Panc1 (cell line): Measurements from ENCODE around the gene CTNNA1. TPM values are rescaled to one million over a fixed set of nuclear protein-coding genes. Genes with fewer than 3 reads are reported as not detected.

Experiments
- ATAC-seq: fragments of 200-7000 bp; cut with Tn5 transposase; 2 replicates; pipeline ENCODE4 v1.9.1; 2020; ENCODE audit warnings: mild to moderate bottlenecking, moderate library complexity
- BruUV-seq: library from RNA; stranded (reverse); fragments of 400-500 nt; replicated peaks from 2 replicates; lab custom pipeline; 2021; lab: Mats Ljungman, UMichigan
- CTCF ChIA-PET: fragments of 300-600 bp; sonication (Branson Sonifier 250); formaldehyde crosslinking; loops from one replicate; lab custom pipeline; 2022; ENCODE audit warnings: antibody characterized with exemption; lab: Charles Lee
- POLR2A ChIA-PET: fragments of 300-600 bp; sonication (Branson Sonifier 250); formaldehyde crosslinking; loops from one replicate; lab custom pipeline; 2022; ENCODE audit warnings: antibody characterized with exemption; lab: Charles Lee
- DNase-seq: peaks from one replicate; pipeline ENCODE4 v3.0.0-alpha.2; 2010; ENCODE audit warnings: low read depth, low spot score
- H3K27ac ChIP-seq: 2 replicates; pipeline ENCODE4 v1.5.1; 2011; ENCODE audit warnings: mild to moderate bottlenecking, low read length, inconsistent platforms
- H3K27me3 ChIP-seq: fragments of 200-500 bp; sonication (Bioruptor generic); 2 replicates; pipeline ENCODE4 v1.6.0; 2014; ENCODE audit warnings: low read length, inconsistent platforms; ENCODE audit not compliant: control insufficient read depth, insufficient read depth
- H3K36me3 ChIP-seq: fragments of 200-500 bp; sonication (Bioruptor generic); 2 replicates; pipeline ENCODE4 v1.5.1; 2014; ENCODE audit warnings: inconsistent platforms, mild to moderate bottlenecking, low read length, moderate library complexity; ENCODE audit not compliant: control insufficient read depth, insufficient read depth
- H3K4me1 ChIP-seq: 2 replicates; pipeline ENCODE4 v1.5.1; 2011; ENCODE audit warnings: inconsistent platforms, mild to moderate bottlenecking, low read length, moderate library complexity; ENCODE audit not compliant: control insufficient read depth, insufficient read depth
- H3K4me3 ChIP-seq, 2 experiments: 2 replicates each; pipeline ENCODE4 v1.5.1; 2011 to 2012; ENCODE audit warnings: low read depth in 2 of 2, low read length in 2 of 2, mild to moderate bottlenecking in 2 of 2, inconsistent platforms in 1 of 2, moderate library complexity in 1 of 2
- H3K9me3 ChIP-seq: fragments of 200-500 bp; sonication (Bioruptor generic); 2 replicates; pipeline ENCODE4 v1.5.1; 2014; ENCODE audit warnings: low read depth, mild to moderate bottlenecking, inconsistent platforms, low read length, moderate library complexity; ENCODE audit not compliant: control insufficient read depth, insufficient read depth
- POLR2AphosphoS5 ChIP-seq: IDR thresholded peaks from 2 replicates; pipeline ENCODE4 v1.6.1; 2012; ENCODE audit warnings: mild to moderate bottlenecking, low read depth, low read length, moderate library complexity
- SIN3A ChIP-seq: IDR thresholded peaks from 2 replicates; pipeline ENCODE4 v1.6.1; 2012; ENCODE audit warnings: low read depth, mild to moderate bottlenecking, low read length, moderate library complexity, borderline replicate concordance; ENCODE audit not compliant: insufficient read depth
- TCF7L2 ChIP-seq: IDR thresholded peaks from 2 replicates; pipeline ENCODE4 v1.6.1; 2011; ENCODE audit warnings: mild to moderate bottlenecking, low read depth, low read length, inconsistent platforms
- in situ Hi-C: cut with HindIII; loops from 2 replicates; pipeline ENCODE4 v1.10.0; 2016; ENCODE audit warnings: low sequenced_read_pairs, low pct_unique_long_range_greater_than_20kb
- intact Hi-C: fragments of 100-400 bp; cut with micrococcal nuclease; formaldehyde crosslinking; loops from one replicate; pipeline ENCODE4 v1.10.0; 2022; ENCODE audit not compliant: unreplicated experiment
- total RNA-seq: library from RNA; stranded (reverse); gene quantifications from one replicate; pipeline ENCODE4 v1.2.1, GENCODE V29; 2021; ENCODE audit not compliant: unreplicated experiment
- TF ChIP-seq, protein P1 (sequence below): fragments of 450-650 bp; IDR thresholded peaks from 2 replicates; pipeline ENCODE4 v1.5.1; 2017; ENCODE audit warnings: mild to moderate bottlenecking
- TF ChIP-seq, protein P2 (sequence below), 2 experiments: IDR thresholded peaks; 2 replicates each; pipeline ENCODE4 v1.6.1; 2011 to 2012; ENCODE audit warnings: low read depth in 2 of 2, control low read depth in 1 of 2, low read length in 1 of 2, mild to moderate bottlenecking in 1 of 2, moderate library complexity in 1 of 2; ENCODE audit not compliant: insufficient read depth in 1 of 2

The CTNNA1 gene
- total RNA-seq, 1 experiment from 2014 or later, result 298 TPM

DNA sequence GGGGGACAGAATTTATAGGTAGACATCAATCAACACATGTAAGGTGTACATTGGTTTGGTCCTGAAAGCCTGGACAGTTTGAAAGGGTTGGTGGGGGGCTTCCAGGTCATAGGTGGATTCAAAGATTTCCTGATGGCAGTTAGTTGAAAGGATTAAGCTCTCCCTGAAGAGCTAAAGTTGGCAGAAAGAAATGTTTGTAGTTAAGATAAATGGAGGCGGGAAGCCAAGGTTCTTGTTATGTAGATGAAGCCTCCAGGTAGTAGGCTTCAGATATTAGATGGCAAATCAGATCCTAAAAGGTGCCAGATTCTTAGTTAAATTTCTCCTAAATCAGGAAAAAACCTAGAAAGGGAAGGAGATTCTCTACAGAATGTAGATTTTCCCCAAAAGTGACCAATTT is 130.9 kb downstream of the CTNNA1 start:
- Histone ChIP-seq H3K27ac (no peak overlapping the region), H3K9me3 (no peaks in the 10 kb centered on the region), H3K4me3 (no peak overlapping the region), H3K36me3 (peaks cover 7% of the 10 kb centered on the region; the same call in 1 of the 2 replicates), H3K4me1 (no peaks in the 10 kb centered on the region), H3K27me3 (no peaks in the 10 kb centered on the region)
- BruUV-seq, result no TSS peak
- intact Hi-C loops, result no loop called here
- DNase-seq (no peak), ATAC-seq (no peak)
- in situ Hi-C loops, result no loop called here
- ChIA-PET POLR2A (no interaction called here), CTCF (no interaction called here)
- TF ChIP-seq, protein P1, sequence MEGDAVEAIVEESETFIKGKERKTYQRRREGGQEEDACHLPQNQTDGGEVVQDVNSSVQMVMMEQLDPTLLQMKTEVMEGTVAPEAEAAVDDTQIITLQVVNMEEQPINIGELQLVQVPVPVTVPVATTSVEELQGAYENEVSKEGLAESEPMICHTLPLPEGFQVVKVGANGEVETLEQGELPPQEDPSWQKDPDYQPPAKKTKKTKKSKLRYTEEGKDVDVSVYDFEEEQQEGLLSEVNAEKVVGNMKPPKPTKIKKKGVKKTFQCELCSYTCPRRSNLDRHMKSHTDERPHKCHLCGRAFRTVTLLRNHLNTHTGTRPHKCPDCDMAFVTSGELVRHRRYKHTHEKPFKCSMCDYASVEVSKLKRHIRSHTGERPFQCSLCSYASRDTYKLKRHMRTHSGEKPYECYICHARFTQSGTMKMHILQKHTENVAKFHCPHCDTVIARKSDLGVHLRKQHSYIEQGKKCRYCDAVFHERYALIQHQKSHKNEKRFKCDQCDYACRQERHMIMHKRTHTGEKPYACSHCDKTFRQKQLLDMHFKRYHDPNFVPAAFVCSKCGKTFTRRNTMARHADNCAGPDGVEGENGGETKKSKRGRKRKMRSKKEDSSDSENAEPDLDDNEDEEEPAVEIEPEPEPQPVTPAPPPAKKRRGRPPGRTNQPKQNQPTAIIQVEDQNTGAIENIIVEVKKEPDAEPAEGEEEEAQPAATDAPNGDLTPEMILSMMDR, result no peak
- TF ChIP-seq, protein P2, sequence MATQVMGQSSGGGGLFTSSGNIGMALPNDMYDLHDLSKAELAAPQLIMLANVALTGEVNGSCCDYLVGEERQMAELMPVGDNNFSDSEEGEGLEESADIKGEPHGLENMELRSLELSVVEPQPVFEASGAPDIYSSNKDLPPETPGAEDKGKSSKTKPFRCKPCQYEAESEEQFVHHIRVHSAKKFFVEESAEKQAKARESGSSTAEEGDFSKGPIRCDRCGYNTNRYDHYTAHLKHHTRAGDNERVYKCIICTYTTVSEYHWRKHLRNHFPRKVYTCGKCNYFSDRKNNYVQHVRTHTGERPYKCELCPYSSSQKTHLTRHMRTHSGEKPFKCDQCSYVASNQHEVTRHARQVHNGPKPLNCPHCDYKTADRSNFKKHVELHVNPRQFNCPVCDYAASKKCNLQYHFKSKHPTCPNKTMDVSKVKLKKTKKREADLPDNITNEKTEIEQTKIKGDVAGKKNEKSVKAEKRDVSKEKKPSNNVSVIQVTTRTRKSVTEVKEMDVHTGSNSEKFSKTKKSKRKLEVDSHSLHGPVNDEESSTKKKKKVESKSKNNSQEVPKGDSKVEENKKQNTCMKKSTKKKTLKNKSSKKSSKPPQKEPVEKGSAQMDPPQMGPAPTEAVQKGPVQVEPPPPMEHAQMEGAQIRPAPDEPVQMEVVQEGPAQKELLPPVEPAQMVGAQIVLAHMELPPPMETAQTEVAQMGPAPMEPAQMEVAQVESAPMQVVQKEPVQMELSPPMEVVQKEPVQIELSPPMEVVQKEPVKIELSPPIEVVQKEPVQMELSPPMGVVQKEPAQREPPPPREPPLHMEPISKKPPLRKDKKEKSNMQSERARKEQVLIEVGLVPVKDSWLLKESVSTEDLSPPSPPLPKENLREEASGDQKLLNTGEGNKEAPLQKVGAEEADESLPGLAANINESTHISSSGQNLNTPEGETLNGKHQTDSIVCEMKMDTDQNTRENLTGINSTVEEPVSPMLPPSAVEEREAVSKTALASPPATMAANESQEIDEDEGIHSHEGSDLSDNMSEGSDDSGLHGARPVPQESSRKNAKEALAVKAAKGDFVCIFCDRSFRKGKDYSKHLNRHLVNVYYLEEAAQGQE (IDR thresholded peaks at IDR 0.05; ENCODE audit: insufficient read depth in 1 of 2, low read depth in 2 of 2, low read length in 1 of 2), result no peak
- TF ChIP-seq SIN3A (no peak), TCF7L2 (no peak), POLR2AphosphoS5 (no peak)

DNA sequence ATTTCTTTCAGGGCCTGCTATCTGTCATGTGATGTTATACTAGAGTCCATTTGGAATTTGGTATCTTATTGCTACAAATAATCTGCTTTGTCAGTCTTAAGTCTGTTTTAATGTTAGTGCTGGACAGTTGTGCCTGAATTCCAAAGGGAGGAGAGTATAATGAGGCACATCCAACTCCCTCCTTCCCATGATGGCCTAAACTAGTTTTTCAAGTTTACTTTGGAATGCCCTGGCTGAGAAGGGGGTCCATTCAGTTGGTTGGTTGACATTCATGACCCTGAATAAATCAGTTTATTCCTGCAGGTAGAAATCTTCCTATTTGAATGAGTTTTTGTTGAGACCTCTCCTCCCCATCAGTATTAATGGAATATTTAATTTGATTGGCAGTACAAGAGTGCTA is 131.3 kb downstream of the CTNNA1 start:
- no peak for DNase-seq

More for the DNA sequence above, 131.3 kb downstream of the CTNNA1 start:
- Histone ChIP-seq H3K27me3 (no peaks in the 10 kb centered on the region), H3K9me3 (no peaks in the 10 kb centered on the region), H3K4me3 (no peak overlapping the region), H3K27ac (no peak overlapping the region), H3K36me3 (peaks cover 7% of the 10 kb centered on the region; the same call in 1 of the 2 replicates), H3K4me1 (no peaks in the 10 kb centered on the region)
- in situ Hi-C loops (no loop called here), intact Hi-C loops (no loop called here)
- no peak for ATAC-seq
- BruUV-seq, result no TSS peak
- TF ChIP-seq, protein P1, result no peak
- TF ChIP-seq POLR2AphosphoS5 (no peak), TCF7L2 (no peak), SIN3A (no peak)
- TF ChIP-seq, protein P2 (IDR thresholded peaks at IDR 0.05; ENCODE audit: insufficient read depth in 1 of 2, low read depth in 2 of 2, low read length in 1 of 2), result no peak
- CTCF ChIA-PET, result no interaction called here
- POLR2A ChIA-PET, result no interaction called here
